A204.1 (cell line): Measurements from ENCODE around the gene ENAH.

Experiments used
- FAIRE-seq: peaks from 2 replicates; lab custom pipeline; 2012; peaks lifted over from hg19 to GRCh38; lab: Jason Lieb, UNC

Gene ENAH

DNA sequence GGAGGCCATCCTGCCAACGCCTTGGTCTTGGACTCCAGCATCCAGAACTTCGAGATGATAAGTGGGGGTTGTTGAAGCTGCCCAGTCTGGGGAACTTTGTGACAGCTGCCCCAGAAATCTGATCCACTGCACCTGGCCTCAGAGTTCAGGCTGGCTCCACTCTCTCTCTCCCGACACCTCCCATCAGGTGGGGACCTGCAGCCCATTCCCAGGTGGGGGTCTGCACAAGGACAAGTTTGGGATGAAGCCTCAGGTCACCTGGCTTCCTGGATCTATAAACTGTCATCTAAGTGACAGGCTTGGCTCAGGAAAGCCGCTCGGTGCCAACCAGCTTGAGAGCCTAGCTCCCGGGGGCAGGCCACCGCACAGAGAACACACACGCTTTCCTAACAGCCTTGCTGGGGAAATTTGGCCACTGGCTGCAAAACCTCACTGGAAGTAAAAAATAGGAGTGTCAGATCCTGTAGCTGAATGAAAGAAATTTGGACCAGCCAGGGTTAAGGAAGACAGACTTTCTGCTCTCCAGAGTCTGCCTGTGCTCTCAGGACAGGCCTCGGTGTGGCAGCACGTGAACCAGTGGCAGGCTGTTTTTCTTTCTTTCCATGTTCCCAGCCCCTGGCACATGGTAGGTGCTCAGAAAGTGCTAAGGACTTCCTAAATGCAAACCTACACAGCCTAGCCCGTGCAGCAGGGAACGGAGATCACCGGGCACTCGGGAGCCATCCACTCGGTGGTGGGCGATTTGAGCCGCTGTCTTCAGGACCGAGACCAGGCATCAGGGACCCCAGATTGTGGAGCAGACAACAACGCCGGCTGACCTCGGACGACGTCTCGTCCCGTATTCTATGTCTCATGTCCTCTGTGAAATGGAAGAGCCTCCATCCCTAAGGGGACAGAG is 182.5 kb downstream of the ENAH start:
- no peak for FAIRE-seq

DNA sequence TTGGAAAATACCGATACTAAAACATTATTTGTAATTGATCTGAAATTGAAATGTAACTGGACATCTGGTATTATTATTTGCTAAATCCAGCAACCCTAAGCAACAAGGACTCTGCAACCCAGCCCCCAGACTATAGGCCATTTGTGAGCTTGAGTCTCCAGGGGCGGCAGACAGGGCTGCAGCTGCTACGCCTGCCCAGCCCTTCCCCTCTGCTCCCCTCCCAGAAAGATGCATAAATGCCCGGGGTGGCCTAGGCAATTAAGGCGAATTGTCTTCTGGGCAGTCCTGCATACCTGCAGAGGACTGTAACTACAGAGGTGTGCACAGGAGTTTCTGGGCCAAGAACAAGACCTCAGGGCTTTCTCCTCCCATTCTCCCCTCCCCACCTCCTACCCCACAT is 183.9 kb downstream of the ENAH start:
- FAIRE-seq = no peak

DNA sequence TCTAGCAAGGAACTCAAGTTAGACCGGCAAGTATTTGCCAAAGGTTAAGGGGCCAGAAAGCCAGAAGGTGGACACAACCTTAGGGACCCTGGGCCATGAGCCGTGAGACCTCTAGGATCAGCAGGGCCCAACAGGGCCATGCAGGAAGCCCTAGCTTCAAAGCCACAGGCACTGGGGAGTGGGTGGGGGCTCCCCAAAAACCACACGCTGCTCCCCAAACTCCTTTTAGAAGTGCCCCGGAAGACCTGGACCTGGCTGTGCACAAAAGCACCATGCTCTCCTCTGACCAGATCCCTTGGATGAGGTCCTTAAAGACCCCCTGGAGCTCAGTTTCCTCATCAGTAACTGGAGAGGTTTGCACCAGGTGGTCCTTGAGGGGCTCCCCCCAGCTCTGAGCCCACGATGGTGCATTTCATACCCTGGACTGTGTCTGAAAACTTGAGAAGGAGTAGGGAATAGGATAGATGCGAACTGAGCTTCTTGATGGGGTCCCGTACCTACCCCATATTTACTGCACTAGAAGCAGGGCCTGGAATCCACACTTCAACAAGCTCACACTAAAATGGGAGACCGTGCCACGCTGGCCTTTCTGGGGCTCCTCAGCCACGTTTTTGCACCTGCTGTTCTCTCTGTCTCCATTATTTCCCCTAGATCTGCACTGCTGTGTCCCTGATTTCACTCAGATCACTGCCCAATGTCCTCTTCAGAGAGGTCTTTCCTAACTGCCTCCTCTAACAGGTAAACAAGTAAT is 184.5 kb downstream of the ENAH start:
- FAIRE-seq = no peak

DNA sequence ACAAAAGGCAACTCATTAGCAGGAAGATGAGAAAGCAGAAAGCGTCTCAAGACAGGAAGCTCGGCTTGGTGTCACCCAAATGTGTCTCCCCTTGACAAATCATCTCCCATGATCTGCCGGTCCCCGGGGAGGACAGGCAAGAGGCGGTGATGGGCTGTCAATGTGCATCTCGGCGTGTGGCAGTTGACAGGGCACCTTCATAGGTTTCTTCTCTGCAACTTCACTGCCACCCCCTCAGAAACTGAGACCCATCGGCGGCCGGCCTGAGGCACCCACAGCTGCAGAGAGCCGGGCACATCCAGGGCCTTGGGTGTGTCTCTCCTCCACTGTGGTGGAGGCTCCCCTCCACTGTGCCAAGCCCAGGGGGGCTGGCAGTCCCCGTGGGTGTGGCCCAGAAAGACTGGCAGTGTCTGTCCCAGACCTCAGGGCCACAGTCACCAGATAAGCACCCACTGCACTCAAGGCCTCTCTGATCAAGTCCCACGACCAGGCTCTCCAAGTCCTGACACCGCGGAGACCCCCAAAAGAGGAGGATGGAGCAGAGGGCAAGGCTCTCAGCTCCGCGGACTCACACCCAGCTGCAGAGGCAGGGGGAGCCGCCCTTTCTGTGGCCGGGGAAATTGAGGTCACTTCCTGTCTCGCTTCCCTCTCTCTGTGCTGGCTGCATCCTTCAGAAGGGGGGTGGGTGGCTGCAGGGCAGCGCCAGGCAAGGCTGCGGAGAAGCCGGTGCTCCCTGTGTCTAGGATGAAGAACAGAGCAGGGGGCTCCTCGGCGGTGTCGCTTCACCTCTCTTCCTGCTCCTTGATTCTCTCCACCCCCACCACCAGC is 185.5 kb downstream of the ENAH start:
- FAIRE-seq = no peak

DNA sequence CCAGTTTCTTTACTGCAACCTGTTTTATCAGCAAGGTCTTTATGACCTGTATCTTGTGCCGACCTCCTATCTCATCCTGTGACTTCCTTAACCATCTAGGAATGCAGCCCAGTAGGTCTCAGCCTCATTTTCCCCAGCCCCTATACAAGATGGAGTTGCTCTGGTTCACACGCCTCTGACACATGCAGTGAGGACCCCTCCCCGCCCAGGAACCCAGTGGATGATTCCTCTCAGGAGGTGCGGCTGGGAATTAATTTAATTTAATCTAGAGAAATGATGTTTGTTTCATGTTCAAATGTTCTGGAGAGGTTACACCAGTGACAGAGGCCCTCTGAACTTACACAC is 186.1 kb downstream of the ENAH start:
- no peak for FAIRE-seq

DNA sequence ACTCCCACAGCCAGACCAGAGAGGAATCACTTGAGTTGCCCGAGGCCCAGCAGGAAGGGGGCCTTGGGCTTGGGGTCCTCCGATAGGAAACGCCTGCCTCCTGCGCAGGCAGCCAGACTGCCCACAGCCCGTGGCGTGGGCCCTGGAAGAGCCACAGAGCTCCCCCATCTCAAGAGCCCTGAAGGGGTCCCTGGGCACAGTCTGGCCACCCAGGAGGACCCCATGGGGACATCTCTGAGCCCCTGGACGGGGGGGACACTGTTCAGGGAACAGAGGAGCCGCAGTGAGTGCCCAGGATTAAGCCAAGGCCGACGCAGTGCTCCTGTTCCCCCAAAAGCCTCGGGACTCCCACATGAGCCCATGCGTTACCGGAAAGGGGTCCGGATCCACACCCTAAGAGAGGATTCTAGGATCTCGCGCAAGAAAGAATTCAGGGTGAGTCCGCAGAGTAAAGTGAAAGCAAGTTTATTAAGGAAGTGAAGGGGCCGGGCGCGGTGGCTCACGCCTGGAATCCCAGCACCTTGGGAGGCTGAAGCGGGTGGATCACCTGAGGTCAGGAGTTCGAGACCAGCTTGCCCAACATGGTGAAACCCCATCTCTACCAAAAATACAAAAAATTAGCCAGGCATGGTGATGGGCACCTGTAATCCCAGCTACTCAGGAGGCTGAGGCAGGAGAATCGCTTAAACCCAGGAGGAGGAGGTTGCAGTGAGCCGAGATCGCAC is 187.0 kb downstream of the ENAH start:
- FAIRE-seq = no peak

DNA sequence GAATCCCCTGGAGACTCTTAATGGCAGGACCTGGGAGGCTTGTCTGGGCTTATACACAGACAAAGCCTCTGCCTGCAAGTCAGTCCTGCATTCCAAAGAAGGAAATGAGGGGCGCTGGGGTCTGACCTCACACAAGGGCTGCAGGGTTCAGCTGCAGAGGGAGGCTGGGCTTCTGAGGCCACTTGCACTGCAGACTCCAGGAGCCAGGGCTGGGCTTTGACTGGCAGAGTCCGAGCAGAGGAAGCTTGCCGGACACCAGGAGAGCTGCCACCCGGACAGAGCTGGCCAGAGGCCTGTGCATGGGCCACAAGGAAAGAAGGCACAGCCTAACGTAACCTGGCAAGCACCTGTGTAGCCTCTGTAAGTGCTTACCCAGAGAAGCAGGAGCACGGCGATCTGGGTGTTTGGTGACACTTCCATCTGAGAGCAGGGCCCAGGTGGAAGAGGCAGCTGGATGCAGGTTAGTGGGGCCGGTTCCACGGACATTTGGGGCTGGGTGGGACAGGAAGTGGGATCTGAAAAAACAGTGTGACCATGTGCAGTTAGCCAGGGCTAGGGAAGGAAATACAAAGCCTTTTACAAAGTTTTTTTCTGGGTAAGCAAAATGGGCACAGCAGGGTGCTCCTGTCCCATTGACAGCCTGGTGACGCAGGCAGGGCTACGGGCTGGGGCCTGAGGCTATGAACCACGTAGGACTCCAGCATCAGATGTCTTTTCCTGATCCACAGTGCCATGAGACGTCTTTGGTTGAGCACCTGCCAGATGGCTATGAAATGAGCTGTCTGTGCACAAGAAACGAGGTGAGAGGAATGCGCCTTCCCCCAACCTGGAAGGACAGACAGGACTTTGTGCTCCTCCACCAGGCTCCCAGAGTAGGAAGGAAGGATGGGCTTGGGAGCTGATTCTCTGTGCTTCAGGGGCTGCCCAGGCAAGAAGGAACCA is 187.8 kb downstream of the ENAH start:
- no peak for FAIRE-seq

DNA sequence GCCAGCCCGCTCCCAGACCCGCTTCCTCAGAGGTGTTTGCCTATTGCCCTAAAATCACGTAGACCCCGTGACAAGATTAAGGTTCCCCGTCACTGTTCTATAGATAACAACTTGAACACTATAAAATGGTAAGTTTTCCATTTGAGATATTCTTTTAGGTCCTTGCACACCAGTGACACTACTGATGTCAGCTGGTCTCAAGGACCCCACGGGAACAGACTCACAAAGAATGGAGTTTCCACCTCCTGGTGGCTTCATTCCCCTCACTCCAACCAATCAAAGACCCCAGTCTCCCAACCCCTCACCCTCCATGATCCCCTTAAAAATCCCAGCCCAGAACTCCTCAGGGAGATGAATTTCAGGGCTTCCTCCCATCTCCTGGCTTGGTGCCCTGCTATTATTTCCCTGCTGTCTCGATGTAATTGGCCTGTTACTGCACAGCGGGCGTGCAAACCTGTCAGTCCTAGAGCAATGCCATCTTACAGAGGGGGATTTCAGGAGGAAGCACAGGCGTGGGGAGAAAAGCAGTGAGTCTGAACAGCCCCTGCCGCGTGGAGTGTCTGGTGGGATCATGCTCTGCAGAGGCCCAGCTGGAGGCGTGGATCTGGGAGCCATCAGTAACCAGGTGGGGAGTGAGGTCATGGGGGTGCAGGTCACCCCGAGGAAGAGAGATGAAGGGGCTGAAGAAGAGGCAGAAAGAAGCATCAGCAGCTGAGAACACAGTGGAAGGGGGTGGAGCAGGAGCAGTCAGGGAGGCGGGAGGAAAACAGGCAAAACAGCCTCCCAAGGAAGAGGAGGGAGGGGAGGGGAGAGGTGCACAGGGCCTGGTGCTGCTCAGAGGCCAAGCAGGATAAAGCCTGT is 190.0 kb downstream of the ENAH start:
- no peak for FAIRE-seq

DNA sequence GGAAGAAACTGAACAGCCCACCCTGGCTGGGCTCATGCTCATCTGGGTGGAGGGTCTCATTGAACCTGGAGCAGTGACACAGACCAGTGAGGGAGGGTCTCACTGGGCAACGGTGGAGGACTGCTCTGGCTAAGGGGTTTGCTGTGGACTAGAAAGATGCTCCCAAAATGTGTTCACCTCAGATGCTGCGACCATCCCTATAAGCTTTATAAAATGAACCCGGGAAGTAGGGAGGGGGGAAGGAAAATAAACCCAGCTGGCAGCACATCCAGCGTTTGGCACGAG is 190.6 kb downstream of the ENAH start:
- FAIRE-seq = no peak

DNA sequence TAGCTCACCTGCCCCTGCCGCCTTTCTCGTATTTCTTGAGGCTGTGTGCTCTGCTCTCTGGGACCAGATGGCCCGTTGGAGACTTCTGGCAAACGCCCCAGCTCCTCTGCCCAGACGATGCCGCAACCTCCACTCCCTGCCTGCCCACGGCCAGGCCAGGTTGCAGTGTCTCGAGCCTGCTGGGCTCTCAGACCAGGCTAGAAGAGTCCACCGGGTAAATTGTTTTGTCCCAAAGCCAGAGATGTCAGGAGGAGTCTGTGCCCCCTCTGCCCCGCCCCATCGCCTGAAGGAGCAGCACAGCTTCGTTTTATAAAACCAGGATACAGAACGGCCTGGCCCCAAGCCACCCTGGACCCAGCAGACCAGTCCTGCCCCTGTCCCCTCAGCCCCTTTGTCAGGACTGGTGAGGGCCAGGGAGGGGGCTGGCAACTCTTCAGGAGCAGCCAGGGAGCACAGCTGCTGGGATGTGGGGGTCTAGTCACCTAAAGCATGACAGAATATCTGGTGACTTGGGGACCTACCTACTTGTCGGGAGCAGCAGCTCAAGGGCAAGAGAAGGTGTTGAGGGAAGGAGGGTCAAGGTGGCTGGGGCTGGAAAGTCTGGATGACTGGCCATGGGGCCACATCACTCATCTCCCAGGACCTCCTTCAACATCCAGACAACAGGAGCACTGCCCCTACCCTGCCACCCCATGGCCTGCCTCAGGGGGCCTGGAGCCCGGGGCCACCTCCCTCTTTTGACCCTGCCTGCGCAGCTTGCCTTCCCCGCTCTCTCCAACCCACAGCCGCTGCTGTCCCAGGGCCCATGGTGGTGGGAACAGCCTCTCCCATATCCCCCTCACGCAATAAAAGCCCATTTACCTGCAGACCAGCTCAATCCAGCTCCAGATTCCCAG is 191.1 kb downstream of the ENAH start:
- FAIRE-seq = no peak

DNA sequence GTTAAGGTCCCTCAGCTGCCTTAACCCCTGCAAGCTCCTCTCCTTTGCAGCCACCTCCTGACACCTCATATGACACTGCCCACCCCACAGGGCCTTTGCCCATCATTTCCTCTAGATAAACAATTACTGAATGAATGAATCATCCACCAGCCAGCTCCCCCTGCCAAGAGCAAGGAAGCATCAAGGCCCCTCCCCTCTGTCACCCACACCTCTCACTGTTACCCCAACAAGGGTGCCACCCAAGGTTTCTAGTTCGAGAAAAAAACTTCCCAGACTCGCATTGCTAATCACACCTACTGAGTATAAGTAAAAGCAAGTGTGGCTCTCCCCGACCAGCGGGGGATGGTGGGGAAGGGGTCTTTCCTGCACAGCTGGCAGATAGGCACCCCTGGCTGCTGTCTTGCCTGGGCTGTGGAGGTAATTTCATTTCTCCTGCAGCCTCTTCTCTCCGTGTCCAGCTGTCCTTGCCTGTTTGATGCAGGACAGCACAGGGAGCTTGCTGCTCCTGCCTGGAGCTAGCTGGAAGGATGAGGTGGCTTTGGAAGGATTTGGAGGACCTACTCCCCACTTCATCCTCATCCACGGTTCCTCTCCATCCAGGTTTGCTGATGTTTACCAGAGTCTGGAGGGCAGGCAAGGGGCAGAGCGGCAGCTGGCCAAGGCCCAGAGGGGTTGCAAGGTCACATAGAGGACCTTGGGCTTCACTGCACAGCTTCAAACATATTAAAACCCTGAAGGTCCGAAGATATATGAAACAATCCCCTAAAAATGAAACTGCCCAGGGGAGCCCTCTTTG is 192.0 kb downstream of the ENAH start:
- no peak for FAIRE-seq

DNA sequence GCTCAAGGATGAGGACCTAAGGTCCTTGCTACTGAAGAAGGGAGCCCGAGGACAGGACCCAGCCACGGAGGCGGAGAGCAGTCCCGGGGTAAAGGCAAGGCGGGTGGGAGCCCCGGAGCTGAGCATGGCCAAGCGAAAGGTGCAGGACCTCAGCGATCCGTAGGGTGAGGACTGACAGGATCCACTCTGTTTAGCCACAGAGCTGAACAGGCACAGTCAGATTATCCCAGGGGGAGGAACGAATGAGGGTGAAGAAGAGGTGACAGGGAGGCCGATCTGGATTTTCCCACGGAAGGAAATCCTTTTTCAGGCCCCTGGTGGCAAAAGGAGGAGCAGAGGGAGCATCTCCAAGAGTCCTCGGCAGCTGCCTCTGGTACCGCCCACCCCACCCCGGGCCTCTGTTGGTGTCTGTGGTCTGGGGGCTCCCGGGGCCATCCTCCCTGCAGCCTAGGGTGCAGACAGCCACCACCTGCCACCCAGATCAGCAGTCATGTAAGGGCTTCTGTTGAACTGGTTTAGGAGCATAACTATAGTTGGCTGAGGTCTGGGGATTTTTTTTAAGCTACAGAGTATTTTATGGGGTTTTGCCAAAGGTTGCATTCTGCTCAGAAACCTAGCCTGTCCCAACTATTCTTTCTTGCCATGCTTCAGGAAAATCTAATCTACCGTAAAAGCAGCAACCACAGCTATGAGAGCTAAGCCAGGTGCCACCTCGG is 192.7 kb downstream of the ENAH start:
- FAIRE-seq = no peak

DNA sequence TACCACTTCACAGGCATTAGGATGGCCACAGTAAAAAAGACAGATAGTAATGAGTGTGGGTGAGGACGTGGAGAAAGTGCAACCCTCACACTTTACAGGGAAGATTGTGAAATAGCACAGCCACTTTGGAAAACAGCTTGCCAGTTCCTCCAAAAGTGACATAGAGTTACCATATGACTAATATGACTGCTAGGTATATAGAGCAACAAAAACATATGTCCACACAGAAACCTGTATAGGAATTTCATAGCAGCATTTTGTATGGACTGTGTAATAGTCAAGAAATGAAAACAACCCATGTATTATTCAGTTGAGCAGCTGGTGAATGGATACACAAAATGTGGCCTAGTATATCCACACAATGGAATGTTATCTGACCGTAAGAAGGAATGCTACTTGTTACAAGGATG is 194.7 kb downstream of the ENAH start:
- no peak for FAIRE-seq

DNA sequence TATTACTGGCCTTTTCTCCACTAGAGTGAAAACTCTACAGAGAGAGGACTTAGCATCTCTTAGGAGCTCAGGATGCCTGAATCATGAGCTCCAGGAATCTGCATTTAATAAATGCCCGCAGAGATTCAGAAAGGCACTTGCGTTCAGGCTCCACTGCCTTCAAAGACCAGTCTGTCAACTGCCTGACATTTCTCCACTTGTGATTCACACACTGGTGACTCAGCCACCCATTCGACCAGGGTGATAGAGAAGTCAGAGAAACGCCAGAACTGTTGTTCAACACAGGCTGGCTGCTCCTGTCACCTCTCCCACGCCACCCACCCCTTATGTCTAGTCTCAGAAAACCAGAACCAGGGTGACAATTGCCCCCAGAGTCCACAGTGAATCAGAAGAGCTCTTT is 198.2 kb downstream of the ENAH start:
- no peak for FAIRE-seq

DNA sequence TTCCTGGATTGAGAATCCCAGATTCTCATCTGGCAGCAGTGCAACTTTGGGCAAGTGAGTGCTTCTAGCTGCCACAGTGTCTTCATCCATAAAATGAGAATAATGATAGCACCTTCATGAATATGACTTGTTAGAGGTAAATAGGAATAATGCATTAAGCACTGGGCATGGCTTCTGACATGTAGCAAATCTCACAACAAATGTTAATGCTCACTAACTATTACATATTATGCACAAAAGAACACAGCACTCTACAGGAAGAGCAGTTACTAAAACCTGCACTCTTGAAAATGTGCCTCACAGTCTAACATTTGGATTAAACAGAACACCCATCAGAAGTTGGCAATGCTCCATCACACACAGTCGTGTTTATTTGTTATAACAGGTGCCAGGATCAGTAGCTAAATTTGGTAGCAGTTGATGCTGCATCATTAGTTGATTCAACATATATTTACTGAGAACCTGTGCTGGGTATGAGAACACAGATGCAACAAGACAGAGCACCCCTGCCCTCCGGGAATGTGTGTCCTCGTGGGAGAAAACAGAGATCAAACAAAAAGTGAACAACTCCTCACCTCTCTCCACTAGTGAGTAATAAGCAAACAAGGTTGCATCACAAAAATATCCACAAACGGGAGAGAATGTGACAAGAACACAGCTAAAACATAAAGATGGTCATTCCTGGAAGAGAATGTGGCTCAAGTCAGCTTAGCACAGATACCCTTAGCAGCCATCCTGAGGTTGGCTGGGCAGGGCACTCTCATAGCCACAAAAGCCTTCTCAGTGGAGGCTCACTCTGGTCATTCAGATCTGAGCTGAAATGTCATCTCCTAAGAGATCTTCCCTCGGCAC is 198.9 kb downstream of the ENAH start:
- no peak for FAIRE-seq

DNA sequence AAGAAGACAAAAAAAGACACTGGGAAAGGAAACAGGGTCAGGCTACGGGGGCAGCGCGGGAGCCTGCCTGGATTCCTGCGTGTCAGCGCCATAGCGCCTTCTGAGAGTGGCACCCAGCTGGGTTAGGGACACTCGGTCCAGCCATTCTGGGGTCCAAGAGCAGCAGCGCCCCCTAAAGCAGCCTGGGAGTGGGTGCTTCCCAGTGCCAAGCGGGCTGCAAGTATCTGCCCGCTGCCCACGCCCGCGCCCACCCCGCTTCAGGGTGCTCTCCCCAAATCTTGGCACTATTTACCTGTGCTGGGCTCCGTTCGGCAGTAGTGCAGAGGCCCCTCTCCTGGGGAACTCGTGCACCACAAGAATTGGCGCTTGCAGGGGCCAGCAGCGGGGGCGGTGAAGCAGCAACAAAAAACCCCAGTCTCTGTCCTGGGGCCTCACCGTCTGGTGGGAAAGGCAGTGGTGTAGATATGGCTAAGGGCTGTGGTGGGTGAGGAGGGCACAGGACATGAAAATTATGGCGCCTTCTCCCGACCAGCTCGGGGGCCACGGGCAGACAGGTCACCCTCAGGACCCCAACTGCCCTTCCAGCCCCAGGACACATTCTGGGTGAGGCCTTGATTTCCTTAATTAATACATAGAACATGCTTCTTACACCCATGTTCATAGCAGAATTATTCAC is 200.9 kb downstream of the ENAH start:
- no peak for FAIRE-seq
